Heart left ventricle (tissue), 13 donors: ENCODE measurements around the gene VWC2L.

Experiments used
- POLR2A ChIP-seq, 2 donors: fragments of 450-650 bp; IDR thresholded peaks; one replicate each; pipeline ENCODE4 v1.6.1; 2017; ENCODE audit warnings: antibody characterized with exemption in 2 of 2, mild to moderate bottlenecking in 2 of 2, moderate library complexity in 2 of 2
- TF ChIP-seq, protein P1 (sequence below), 12 donors: fragments of 200-600 bp; sonication (generic) in 4 of 12; IDR thresholded peaks; one replicate each; pipeline versions ENCODE4 v1.5.0 to v1.8.0; 2018 to 2022; ENCODE audit warnings: antibody characterized with exemption in 12 of 12, mild to moderate bottlenecking in 5 of 12
- donor health status: ischemic (EF 13 %, LVEDD 7.1; RV severe dilation, severe dysfunction).
- donor health status: DM: no; HTN: yes; CAD: no.
- donor health status: DM: no; HTN: no; CAD: no.
- donor health status: ischemic (EF 25% LVEDD 6.9; RV normal size, moderate dysfunction).
- donor health status: ischemic (EF 25% LVEDD 5.7; RV mildly dilated, moderate dysfunction).
- donor health status: ischemic (EF 35%, LVEDD 5.7; RV mildly dilated, moderate dysfunction).
- donor health status: nonischemic (EF 11% LVEDD 7.7; RV severe dilation, severe dysfunction).
- donor health status: DM: yes; HTN: yes; CAD: no.
- donor health status: PGD.
- donor health status: ischemic (EF 29% LVEDD 5.4; RV normal size, mild dysfunction).
- donor health status: nonischemic (EF 23%, LVEDD 6.1; RV moderate dilation, normal function).

DNA sequence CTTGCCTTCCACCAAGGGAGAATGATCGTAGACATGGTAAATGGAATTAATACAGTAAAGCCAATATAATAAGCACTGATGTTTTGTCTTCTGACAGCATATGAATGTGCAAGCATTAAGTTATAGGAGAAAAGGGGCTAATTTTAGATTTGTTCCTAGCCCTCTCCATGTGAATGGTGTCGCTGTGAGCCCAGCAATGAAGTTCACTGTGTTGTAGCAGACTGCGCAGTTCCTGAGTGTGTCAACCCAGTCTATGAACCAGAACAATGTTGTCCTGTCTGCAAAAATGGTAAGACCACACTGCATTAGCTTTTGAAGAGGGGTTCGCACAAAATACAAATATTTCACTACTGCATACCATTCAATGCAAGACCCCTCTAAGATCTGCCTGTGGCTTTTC lies 25.6 kb downstream of the VWC2L start:
- TF ChIP-seq, protein P1, sequence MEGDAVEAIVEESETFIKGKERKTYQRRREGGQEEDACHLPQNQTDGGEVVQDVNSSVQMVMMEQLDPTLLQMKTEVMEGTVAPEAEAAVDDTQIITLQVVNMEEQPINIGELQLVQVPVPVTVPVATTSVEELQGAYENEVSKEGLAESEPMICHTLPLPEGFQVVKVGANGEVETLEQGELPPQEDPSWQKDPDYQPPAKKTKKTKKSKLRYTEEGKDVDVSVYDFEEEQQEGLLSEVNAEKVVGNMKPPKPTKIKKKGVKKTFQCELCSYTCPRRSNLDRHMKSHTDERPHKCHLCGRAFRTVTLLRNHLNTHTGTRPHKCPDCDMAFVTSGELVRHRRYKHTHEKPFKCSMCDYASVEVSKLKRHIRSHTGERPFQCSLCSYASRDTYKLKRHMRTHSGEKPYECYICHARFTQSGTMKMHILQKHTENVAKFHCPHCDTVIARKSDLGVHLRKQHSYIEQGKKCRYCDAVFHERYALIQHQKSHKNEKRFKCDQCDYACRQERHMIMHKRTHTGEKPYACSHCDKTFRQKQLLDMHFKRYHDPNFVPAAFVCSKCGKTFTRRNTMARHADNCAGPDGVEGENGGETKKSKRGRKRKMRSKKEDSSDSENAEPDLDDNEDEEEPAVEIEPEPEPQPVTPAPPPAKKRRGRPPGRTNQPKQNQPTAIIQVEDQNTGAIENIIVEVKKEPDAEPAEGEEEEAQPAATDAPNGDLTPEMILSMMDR (IDR thresholded peaks at IDR 0.05), result no peak
- TF ChIP-seq POLR2A (IDR thresholded peaks at IDR 0.05), result no peak
